ENCODE data around the gene DNAH3.

The DNAH3 gene

GRCh38 chr16:21081329-21081728 lies 69.3 kb downstream of the DNAH3 start:
- Histone ChIP-seq H3K4me3 (ENCODE audit: low read length) (no peak overlapping the region), H2AFZ (ENCODE audit: low read length) (no peak overlapping the region), H3K9ac (ENCODE audit: low read length) (no peak overlapping the region), H3K4me2 (ENCODE audit: low read depth, low read length) (no peak overlapping the region), H3F3A (ENCODE audit: insufficient read depth, low read length) (no peaks in the 10 kb centered on the region), H3K9me2 (replicated peaks; ENCODE audit: insufficient read depth, low read length) (no peaks in the 10 kb centered on the region), H3K9me3 (replicated peaks; ENCODE audit: insufficient read depth, low read length) (no peaks in the 10 kb centered on the region), H3K4me1 (ENCODE audit: low read length) (no peaks in the 10 kb centered on the region), H3K36me3 (replicated peaks; ENCODE audit: insufficient read depth, low read length) (no peaks in the 10 kb centered on the region), H3K27ac (ENCODE audit: low read length) (no peak overlapping the region), H3K27me3 (replicated peaks; ENCODE audit: insufficient read depth, low read length) (no peaks in the 10 kb centered on the region), H3K79me2 (ENCODE audit: low read length) (no peaks in the 10 kb centered on the region), H4K20me1 (ENCODE audit: insufficient read depth, low read length) (no peaks in the 10 kb centered on the region)
- no peak for TF ChIP-seq EZH2 (optimal IDR thresholded peaks at IDR 0.05; ENCODE audit: low read depth, low read length)
- no peak for DNase-seq

- Histone ChIP-seq H3K4me3 (ENCODE audit: low read length) (no peak overlapping the region), H3K4me1 (ENCODE audit: low read length) (no peaks in the 10 kb centered on the region), H3K9me2 (replicated peaks; ENCODE audit: insufficient read depth, low read length) (no peaks in the 10 kb centered on the region), H3K36me3 (replicated peaks; ENCODE audit: insufficient read depth, low read length) (no peaks in the 10 kb centered on the region), H3K27ac (ENCODE audit: low read length) (no peak overlapping the region), H3F3A (ENCODE audit: insufficient read depth, low read length) (no peaks in the 10 kb centered on the region), H4K20me1 (ENCODE audit: insufficient read depth, low read length) (no peaks in the 10 kb centered on the region), H3K9me3 (replicated peaks; ENCODE audit: insufficient read depth, low read length) (no peaks in the 10 kb centered on the region), H3K9ac (ENCODE audit: low read length) (no peak overlapping the region), H2AFZ (ENCODE audit: low read length) (no peak overlapping the region), H3K79me2 (ENCODE audit: low read length) (no peaks in the 10 kb centered on the region), H3K4me2 (ENCODE audit: low read depth, low read length) (no peak overlapping the region), H3K27me3 (replicated peaks; ENCODE audit: insufficient read depth, low read length) (no peaks in the 10 kb centered on the region)
- TF ChIP-seq EZH2 (optimal IDR thresholded peaks at IDR 0.05; ENCODE audit: low read depth, low read length), result no peak
- TF ChIP-seq EZH2phosphoT487 (IDR thresholded peaks at IDR 0.05; ENCODE audit: low read length), result no peak
- no peak for TF ChIP-seq CTCF (IDR thresholded peaks at IDR 0.05; ENCODE audit: low read length)
- no peak for DNase-seq
These were observed 72.1 kb downstream of the DNAH3 start for GRCh38 chr16:21078563-21078962.

DNA sequence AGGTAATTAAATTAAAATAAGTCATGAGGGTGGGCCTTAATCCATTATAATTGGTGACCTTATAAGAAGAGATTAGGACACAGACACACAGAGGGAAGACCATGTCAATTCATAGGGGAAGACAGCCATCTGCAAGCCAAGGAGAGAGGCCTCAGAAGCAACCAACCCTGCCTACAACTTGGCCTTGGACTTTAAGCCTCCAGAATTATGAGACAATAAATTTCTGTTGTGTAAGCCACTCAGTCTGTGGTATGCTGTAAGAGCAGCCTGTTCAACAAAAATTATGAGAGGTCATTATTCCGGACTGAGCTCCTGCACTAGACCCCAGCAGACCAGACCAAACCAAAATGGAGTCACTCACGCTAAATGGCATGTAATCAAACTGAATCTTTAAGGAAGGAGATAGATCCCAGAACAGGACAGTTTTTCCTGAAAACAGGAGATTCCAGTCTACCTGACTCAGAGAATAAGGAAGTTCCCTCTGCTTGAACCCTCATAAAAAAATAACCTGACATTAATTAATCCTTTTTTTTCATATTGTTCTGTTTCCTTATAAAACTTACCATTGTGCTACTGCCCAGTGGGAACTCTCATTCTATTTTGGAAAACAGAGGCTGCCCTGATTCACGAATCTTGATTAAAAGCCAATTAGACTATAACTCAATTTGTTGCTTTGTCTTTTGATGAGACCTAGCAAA lies 74.3 kb downstream of the DNAH3 start:
- H3K36me3 ChIP-seq (replicated peaks; ENCODE audit: insufficient read depth, low read length), result no peaks in the 10 kb centered on the region
- H3F3A ChIP-seq (ENCODE audit: insufficient read depth, low read length), result no peaks in the 10 kb centered on the region
- no peak overlapping the region for H3K27ac ChIP-seq (ENCODE audit: low read length)
- H3K27me3 ChIP-seq (replicated peaks; ENCODE audit: insufficient read depth, low read length), result no peaks in the 10 kb centered on the region
- H3K9ac ChIP-seq (ENCODE audit: low read length), result no peak overlapping the region
- DNase-seq, result no peak
- H3K9me2 ChIP-seq (replicated peaks; ENCODE audit: insufficient read depth, low read length), result no peaks in the 10 kb centered on the region
- no peaks in the 10 kb centered on the region for H3K9me3 ChIP-seq (replicated peaks; ENCODE audit: insufficient read depth, low read length)
- H3K79me2 ChIP-seq (ENCODE audit: low read length), result no peaks in the 10 kb centered on the region
- no peaks in the 10 kb centered on the region for H4K20me1 ChIP-seq (ENCODE audit: insufficient read depth, low read length)
- H3K4me3 ChIP-seq (ENCODE audit: low read length), result no peak overlapping the region
- no peaks in the 10 kb centered on the region for H3K4me1 ChIP-seq (ENCODE audit: low read length)
- H3K4me2 ChIP-seq (ENCODE audit: low read depth, low read length), result no peak overlapping the region
- TF ChIP-seq CTCF (IDR thresholded peaks at IDR 0.05; ENCODE audit: low read length) (no peak), EZH2phosphoT487 (IDR thresholded peaks at IDR 0.05; ENCODE audit: low read length) (no peak), EZH2 (optimal IDR thresholded peaks at IDR 0.05; ENCODE audit: low read depth, low read length) (no peak)
- no peak overlapping the region for H2AFZ ChIP-seq (ENCODE audit: low read length)

DNA sequence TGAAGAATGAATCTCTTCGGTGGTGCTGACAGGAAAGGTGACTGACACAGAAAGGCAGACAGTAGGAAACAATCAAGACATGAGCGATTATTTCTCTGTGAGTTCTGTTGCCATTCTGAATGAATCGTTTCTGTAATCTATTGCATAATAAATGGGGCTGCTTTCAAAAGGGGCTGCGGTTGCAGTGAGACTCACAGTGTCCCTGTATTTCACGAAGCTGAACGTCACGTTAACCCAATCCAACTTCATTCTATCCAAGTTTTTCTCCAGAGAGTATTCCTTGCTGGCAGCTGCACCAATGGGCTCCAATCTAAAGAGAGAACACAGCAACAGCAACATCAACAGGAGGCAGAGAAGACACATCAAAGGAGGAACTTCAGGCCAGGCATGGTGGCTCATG lies 75.4 kb downstream of the DNAH3 start:
- no peaks in the 10 kb centered on the region for H3K9me2 ChIP-seq (replicated peaks; ENCODE audit: insufficient read depth, low read length)
- no peak for DNase-seq
- H3K36me3 ChIP-seq (replicated peaks; ENCODE audit: insufficient read depth, low read length), result no peaks in the 10 kb centered on the region
- H3F3A ChIP-seq (ENCODE audit: insufficient read depth, low read length), result no peaks in the 10 kb centered on the region
- no peaks in the 10 kb centered on the region for H3K27me3 ChIP-seq (replicated peaks; ENCODE audit: insufficient read depth, low read length)
- no peak overlapping the region for H3K4me2 ChIP-seq (ENCODE audit: low read depth, low read length)
- H3K4me3 ChIP-seq (ENCODE audit: low read length), result no peak overlapping the region
- no peak overlapping the region for H3K9ac ChIP-seq (ENCODE audit: low read length)
- no peaks in the 10 kb centered on the region for H3K4me1 ChIP-seq (ENCODE audit: low read length)
- H4K20me1 ChIP-seq (ENCODE audit: insufficient read depth, low read length), result no peaks in the 10 kb centered on the region
- H3K9me3 ChIP-seq (replicated peaks; ENCODE audit: insufficient read depth, low read length), result no peaks in the 10 kb centered on the region
- no peak overlapping the region for H2AFZ ChIP-seq (ENCODE audit: low read length)
- no peak overlapping the region for H3K27ac ChIP-seq (ENCODE audit: low read length)
- H3K79me2 ChIP-seq (ENCODE audit: low read length), result no peaks in the 10 kb centered on the region
- TF ChIP-seq CTCF (IDR thresholded peaks at IDR 0.05; ENCODE audit: low read length) (no peak), EZH2phosphoT487 (IDR thresholded peaks at IDR 0.05; ENCODE audit: low read length) (no peak), EZH2 (optimal IDR thresholded peaks at IDR 0.05; ENCODE audit: low read depth, low read length) (no peak)
